IMR-90 (cell line): ENCODE measurements around the gene YAF2. TPM values are rescaled to one million over a fixed set of nuclear protein-coding genes. Genes with fewer than 3 reads are reported as not detected.

ENCODE experiments used
- ATAC-seq: fragments of 200-7000 bp; cut with Tn5 transposase; 2 replicates; pipeline ENCODE4 v1.9.1; 2020; ENCODE audit warnings: low read depth, mild to moderate bottlenecking, moderate library complexity
- BruUV-seq: library from RNA; stranded (reverse); fragments of 400-500 nt; replicated peaks from 2 replicates; lab custom pipeline; 2021; lab: Mats Ljungman, UMichigan
- CTCF ChIA-PET: fragments of 300-600 bp; formaldehyde crosslinking; extraction: SDS; loops from one replicate; lab custom pipeline; 2021; ENCODE audit warnings: antibody characterized with exemption; lab: Yijun Ruan, JAX
- POLR2A ChIA-PET: fragments of 300-600 bp; sonication (Branson Sonifier 250); formaldehyde crosslinking; loops from one replicate; lab custom pipeline; 2022; ENCODE audit warnings: antibody characterized with exemption; ENCODE audit not compliant: unreplicated experiment; lab: Charles Lee
- DNase-seq: peaks from one replicate; pipeline ENCODE4 v3.0.0; 2013
- H2AFZ ChIP-seq: replicated peaks from 2 replicates; pipeline ENCODE3; 2013; ENCODE audit warnings: low read length, mild to moderate bottlenecking; ENCODE audit not compliant: poor library complexity
- H2AK5ac ChIP-seq: 2 replicates; pipeline ENCODE4 v1.6.1; 2013; ENCODE audit warnings: low read depth, low read length, inconsistent platforms
- H2AK9ac ChIP-seq: replicated peaks from 2 replicates; pipeline ENCODE3; 2013; ENCODE audit warnings: mild to moderate bottlenecking, low read depth, low read length, moderate library complexity; ENCODE audit not compliant: poor library complexity
- H2BK120ac ChIP-seq: 2 replicates; pipeline ENCODE4 v1.6.1; 2013; ENCODE audit warnings: low read depth, low read length, inconsistent platforms
- H2BK15ac ChIP-seq: 3 replicates; pipeline ENCODE4 v1.6.1; 2013; ENCODE audit warnings: low read depth, low read length, inconsistent platforms
- H2BK20ac ChIP-seq: 2 replicates; pipeline ENCODE4 v1.6.1; 2013; ENCODE audit warnings: low read depth, mild to moderate bottlenecking, inconsistent platforms, low read length, moderate library complexity
- H2BK5ac ChIP-seq: 2 replicates; pipeline ENCODE4 v1.6.1; 2013; ENCODE audit warnings: mild to moderate bottlenecking, low read depth, low read length, inconsistent platforms; ENCODE audit not compliant: poor library complexity, severe bottlenecking
- H3K14ac ChIP-seq: replicated peaks from 2 replicates; pipeline ENCODE4 v1.6.1; 2013; ENCODE audit warnings: low read depth, low read length, inconsistent platforms
- H3K18ac ChIP-seq: 2 replicates; pipeline ENCODE4 v1.6.1; 2013; ENCODE audit warnings: low read depth, low read length, control low read depth
- H3K23ac ChIP-seq: 2 replicates; pipeline ENCODE4 v1.6.1; 2013; ENCODE audit warnings: low read depth, low read length, inconsistent platforms
- H3K27ac ChIP-seq: 2 replicates; pipeline ENCODE4 v1.5.1; 2013; ENCODE audit warnings: mild to moderate bottlenecking, control low read depth, low read length; ENCODE audit not compliant: insufficient read depth
- H3K27me3 ChIP-seq: 2 replicates; pipeline ENCODE4 v1.6.1; 2013; ENCODE audit warnings: low read length; ENCODE audit not compliant: control insufficient read depth, insufficient read depth
- H3K36me3 ChIP-seq: 2 replicates; pipeline ENCODE4 v1.6.1; 2013; ENCODE audit warnings: low read length, mixed read lengths; ENCODE audit not compliant: control insufficient read depth, insufficient read depth
- H3K4ac ChIP-seq: 2 replicates; pipeline ENCODE4 v1.6.1; 2013; ENCODE audit warnings: low read depth, low read length, inconsistent platforms
- H3K4me1 ChIP-seq: 2 replicates; pipeline ENCODE4 v1.6.1; 2013; ENCODE audit warnings: low read length, mixed read lengths; ENCODE audit not compliant: control insufficient read depth, insufficient read depth
- H3K4me2 ChIP-seq: 2 replicates; pipeline ENCODE4 v1.6.1; 2013; ENCODE audit warnings: low read depth, mild to moderate bottlenecking, control low read depth, low read length, moderate library complexity
- H3K4me3 ChIP-seq: 2 replicates; pipeline ENCODE4 v1.5.1; 2013; ENCODE audit warnings: low read depth, mild to moderate bottlenecking, control low read depth, low read length, moderate library complexity; ENCODE audit not compliant: insufficient read depth
- H3K56ac ChIP-seq: 2 replicates; pipeline ENCODE4 v1.6.1; 2013; ENCODE audit warnings: low read length, inconsistent platforms; ENCODE audit not compliant: insufficient read depth; ENCODE audit errors: extremely low read depth
- H3K79me1 ChIP-seq, 2 experiments: 2 replicates each; pipeline ENCODE4 v1.6.1; 2013; ENCODE audit warnings: low read length in 2 of 2, inconsistent platforms in 1 of 2, low read depth in 1 of 2
- H3K9ac ChIP-seq: 2 replicates; pipeline ENCODE4 v1.6.1; 2013; ENCODE audit warnings: low read depth, low read length, control low read depth
- H3K9me1 ChIP-seq: 2 replicates; pipeline ENCODE4 v1.6.1; 2013; ENCODE audit warnings: low read length, inconsistent platforms; ENCODE audit not compliant: insufficient read depth
- H3K9me3 ChIP-seq: 2 replicates; pipeline ENCODE4 v1.6.1; 2013; ENCODE audit warnings: low read length; ENCODE audit not compliant: control insufficient read depth, insufficient read depth
- H4K20me1 ChIP-seq: 2 replicates; pipeline ENCODE4 v1.6.1; 2013; ENCODE audit warnings: low read length, inconsistent platforms; ENCODE audit not compliant: insufficient read depth
- H4K5ac ChIP-seq: 2 replicates; pipeline ENCODE4 v1.6.1; 2013; ENCODE audit warnings: mild to moderate bottlenecking, low read depth, low read length, control low read depth
- H4K8ac ChIP-seq, 2 experiments: 2 replicates each; pipeline ENCODE4 v1.6.1; 2013; ENCODE audit warnings: low read depth in 2 of 2, low read length in 2 of 2, control low read depth in 1 of 2, inconsistent platforms in 1 of 2
- H4K91ac ChIP-seq: 2 replicates; pipeline ENCODE4 v1.6.1; 2013; ENCODE audit warnings: low read depth, low read length, inconsistent platforms; ENCODE audit not compliant: insufficient read depth
- CEBPB ChIP-seq: IDR thresholded peaks from 2 replicates; pipeline ENCODE4 v1.6.1; 2012; ENCODE audit warnings: low read depth, low read length, improper control_type of control experiment
- CTCF ChIP-seq: conservative IDR thresholded peaks from 2 replicates; pipeline ENCODE4 v1.5.1; 2012; ENCODE audit warnings: mild to moderate bottlenecking, low read depth, low read length, improper control_type of control experiment
- FOS ChIP-seq: fragments of 150-350 bp; IDR thresholded peaks from 2 replicates; pipeline ENCODE4 v1.6.1; 2016; ENCODE audit warnings: low read depth, low read length
- MAFK ChIP-seq: IDR thresholded peaks from 2 replicates; pipeline ENCODE4 v1.6.1; 2012; ENCODE audit warnings: low read depth, low read length, improper control_type of control experiment
- MAZ ChIP-seq: IDR thresholded peaks from 2 replicates; pipeline ENCODE4 v1.6.1; 2012; ENCODE audit warnings: low read depth, mild to moderate bottlenecking, low read length, improper control_type of control experiment, moderate library complexity, borderline replicate concordance
- NFE2L2 ChIP-seq: fragments of 150-350 bp; IDR thresholded peaks from 2 replicates; pipeline ENCODE4 v1.6.1; 2016; ENCODE audit warnings: low read depth, mild to moderate bottlenecking, low read length
- POLR2A ChIP-seq: IDR thresholded peaks from 2 replicates; pipeline ENCODE4 v1.6.1; 2012; ENCODE audit warnings: mild to moderate bottlenecking, low read depth, low read length
- RAD21 ChIP-seq: IDR thresholded peaks from 2 replicates; pipeline ENCODE4 v1.6.1; 2012; ENCODE audit warnings: low read length, improper control_type of control experiment
- RCOR1 ChIP-seq: IDR thresholded peaks from 2 replicates; pipeline ENCODE4 v1.6.1; 2012; ENCODE audit warnings: mild to moderate bottlenecking, low read length, improper control_type of control experiment; ENCODE audit not compliant: insufficient replicate concordance
- RFX5 ChIP-seq: IDR thresholded peaks from 2 replicates; pipeline ENCODE4 v1.8.0; 2012; ENCODE audit warnings: low read depth, mild to moderate bottlenecking, low read length, moderate library complexity
- SMC3 ChIP-seq: fragments of 150-350 bp; IDR thresholded peaks from 2 replicates; pipeline ENCODE4 v1.6.1; 2016; ENCODE audit warnings: low read depth, mild to moderate bottlenecking, antibody characterized with exemption, low read length, moderate library complexity
- USF2 ChIP-seq: fragments of 150-350 bp; IDR thresholded peaks from 2 replicates; pipeline ENCODE4 v1.6.1; 2017; ENCODE audit warnings: mild to moderate bottlenecking, antibody characterized with exemption, low read length, low read depth
- WGBS, 2 experiments: methylation state at CpG; one replicate each; pipeline versions ENCODE4 v1.1.5 to v1.1.7; 2013; ENCODE audit warnings: missing lambda C conversion rate in 2 of 2; ENCODE audit not compliant: insufficient read length in 1 of 2; ENCODE audit errors: extremely low coverage in 2 of 2; 5-methylcytosine and 5-hydroxymethylcytosine counted together
- dilution Hi-C: fragments of 300-500 bp; cut with HindIII; formaldehyde crosslinking; loops from one replicate; pipeline ENCODE4 v1.14.3; 2018; ENCODE audit warnings: low sequenced_read_pairs; ENCODE audit not compliant: unreplicated experiment
- in situ Hi-C: fragments of 300-500 bp; cut with MboI; formaldehyde crosslinking; loops from 3 replicates; pipeline ENCODE4 v1.14.3; 2019; ENCODE audit warnings: low sequenced_read_pairs, inconsistent platforms, mixed read lengths
- intact Hi-C: fragments of 100-400 bp; cut with micrococcal nuclease; formaldehyde crosslinking; loops from 2 replicates; pipeline ENCODE4 v1.10.0; 2022
- polyA plus RNA-seq, 3 experiments: library from polyadenylated mRNA; depleted of rRNA; stranded (reverse); fragments of >200 nt; gene quantifications; 2 replicates each; pipeline ENCODE4 v1.2.3, GENCODE V29; 2012; ENCODE audit warnings: low replicate concordance in 1 of 3
- total RNA-seq: library from RNA; depleted of rRNA; stranded (reverse); fragments of >200 nt; gene quantifications from 2 replicates; pipeline ENCODE4 v1.2.3, GENCODE V29; 2012

The YAF2 gene
- total and polyA plus RNA-seq, 2 of the 4 experiments (the other 2 are of a cell fraction), result 7.9 to 14.2 TPM

- Histone ChIP-seq H3K4me1 (no peaks in the 10 kb centered on the region), H3K56ac (no peak overlapping the region), H2BK5ac (no peak overlapping the region), H3K4ac (no peak overlapping the region), H3K23ac (no peak overlapping the region), H4K20me1 (no peaks in the 10 kb centered on the region), H3K27me3 (no peaks in the 10 kb centered on the region), H4K8ac (no peak overlapping the region), H3K27ac (no peak overlapping the region), H2BK20ac (no peak overlapping the region), H3K9ac (no peak overlapping the region), H3K4me3 (no peak overlapping the region), H3K9me1 (peaks cover 6% of the 10 kb centered on the region; the same call in 1 of the 2 replicates), H3K14ac (no peak overlapping the region), H3K9me3 (no peaks in the 10 kb centered on the region), H4K91ac (no peak overlapping the region), H2BK120ac (no peak overlapping the region), H2AK9ac (no peak overlapping the region), H2AFZ (no peak overlapping the region), H2AK5ac (no peak overlapping the region), H3K36me3 (peaks cover 6% of the 10 kb centered on the region), H3K18ac (no peak overlapping the region), H2BK15ac (no peak overlapping the region), H3K79me1 (peaks cover 9 to 31% of the 10 kb centered on the region in 2 experiments), H3K4me2 (no peak overlapping the region), H4K5ac (no peak overlapping the region)
- ATAC-seq (no peak), DNase-seq (no peak)
- TF ChIP-seq CTCF (no peak), FOS (no peak), USF2 (no peak), NFE2L2 (no peak), RAD21 (no peak), SMC3 (no peak), RFX5 (no peak), MAFK (no peak), MAZ (no peak), POLR2A (no peak), CEBPB (no peak), RCOR1 (no peak)
- dilution Hi-C loops (no loop called here), in situ Hi-C loops (no loop called here), intact Hi-C loops (no loop called here)
- POLR2A ChIA-PET, result interaction anchor here (0.5 kb wide), 1 partner anchor 22 kb away, joined by 10 read pairs; no protein-coding TSS in a partner anchor
- CTCF ChIA-PET, result no interaction called here
- WGBS, 2 experiments, result no CpG with 5 or more reads among the region's 2 CpGs
- no TSS peak for BruUV-seq
Measured at GRCh38 chr12:42187799-42188198, 50.2 kb downstream of the YAF2 start.
